GM12875 (cell line): Measurements from ENCODE around the gene EFCAB11.

Source experiments
- H3K4me3 ChIP-seq: one replicate; pipeline ENCODE4 v1.5.1; 2011; ENCODE audit warnings: low read depth, low read length, control low read depth
- CTCF ChIP-seq: IDR thresholded peaks from 2 replicates; pipeline ENCODE4 v1.5.1; 2011; ENCODE audit warnings: low read depth, mild to moderate bottlenecking, control low read depth, inconsistent platforms, low read length, moderate library complexity, borderline replicate concordance; ENCODE audit not compliant: insufficient read depth

Gene EFCAB11

GRCh38 chr14:89922031-89922907 is 32.3 kb downstream of the EFCAB11 start:
- H3K4me3 ChIP-seq = no peak overlapping the region
- TF ChIP-seq CTCF = no peak

DNA sequence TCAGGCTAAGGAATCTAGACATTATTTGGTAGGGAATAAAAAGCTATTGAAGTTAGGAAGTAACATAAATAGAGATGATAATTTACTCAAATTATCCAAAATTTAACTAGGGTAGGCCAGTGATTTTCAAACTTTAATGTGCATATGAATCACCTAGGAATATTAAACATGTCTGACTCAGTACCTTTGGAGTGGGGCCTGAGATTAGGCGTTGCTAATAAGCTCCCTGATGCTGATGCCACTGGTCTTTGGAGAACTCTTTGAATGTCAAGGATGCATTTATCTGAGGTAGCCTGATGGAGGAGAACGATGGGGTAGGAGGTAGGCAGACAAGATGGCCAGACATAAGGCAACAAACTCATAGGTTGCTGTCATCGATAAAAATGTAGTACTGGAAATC is 33.2 kb downstream of the EFCAB11 start:
- no peak for TF ChIP-seq CTCF
- H3K4me3 ChIP-seq = no peak overlapping the region

DNA sequence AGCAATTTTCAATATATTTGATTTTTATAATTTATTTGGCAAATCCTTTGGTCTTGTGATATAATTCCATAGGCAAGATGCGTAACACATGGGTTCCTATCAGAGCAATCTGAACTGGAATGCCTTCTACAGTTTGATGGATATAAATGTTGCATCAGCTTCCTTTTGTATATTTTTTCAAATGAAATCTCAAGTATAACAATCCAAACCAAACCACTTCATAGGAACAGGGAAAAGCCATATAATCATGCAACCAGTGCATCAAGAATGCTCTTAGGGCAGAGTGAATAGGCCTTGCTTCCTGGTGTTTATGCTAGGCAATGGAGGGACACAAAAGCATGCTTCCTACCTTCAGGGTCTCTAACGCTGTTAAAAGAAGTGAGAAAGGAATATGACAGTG is 34.5 kb downstream of the EFCAB11 start:
- H3K4me3 ChIP-seq = no peak overlapping the region

DNA sequence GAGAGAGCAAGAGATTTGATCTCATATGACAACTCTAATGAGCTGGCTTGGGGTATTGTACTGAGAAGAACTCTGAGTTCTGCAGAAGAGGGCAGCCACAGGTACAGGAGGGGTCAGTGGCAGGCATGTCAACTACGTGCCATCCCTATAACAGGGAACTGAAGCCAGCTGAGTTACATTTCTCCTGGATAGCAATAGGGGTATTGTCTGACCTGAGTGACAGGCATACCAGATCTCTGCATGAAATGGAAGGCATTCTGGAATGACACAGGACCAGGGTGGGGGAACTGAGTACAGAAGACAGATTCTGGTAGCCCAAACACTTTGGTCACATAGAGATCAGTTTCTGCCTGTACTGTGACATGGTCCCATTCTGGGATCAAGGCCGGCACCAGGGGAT is 35.8 kb downstream of the EFCAB11 start:
- no peak overlapping the region for H3K4me3 ChIP-seq
- no peak for TF ChIP-seq CTCF

More for the DNA sequence above, 34.5 kb downstream of the EFCAB11 start:
- no peak for TF ChIP-seq CTCF

DNA sequence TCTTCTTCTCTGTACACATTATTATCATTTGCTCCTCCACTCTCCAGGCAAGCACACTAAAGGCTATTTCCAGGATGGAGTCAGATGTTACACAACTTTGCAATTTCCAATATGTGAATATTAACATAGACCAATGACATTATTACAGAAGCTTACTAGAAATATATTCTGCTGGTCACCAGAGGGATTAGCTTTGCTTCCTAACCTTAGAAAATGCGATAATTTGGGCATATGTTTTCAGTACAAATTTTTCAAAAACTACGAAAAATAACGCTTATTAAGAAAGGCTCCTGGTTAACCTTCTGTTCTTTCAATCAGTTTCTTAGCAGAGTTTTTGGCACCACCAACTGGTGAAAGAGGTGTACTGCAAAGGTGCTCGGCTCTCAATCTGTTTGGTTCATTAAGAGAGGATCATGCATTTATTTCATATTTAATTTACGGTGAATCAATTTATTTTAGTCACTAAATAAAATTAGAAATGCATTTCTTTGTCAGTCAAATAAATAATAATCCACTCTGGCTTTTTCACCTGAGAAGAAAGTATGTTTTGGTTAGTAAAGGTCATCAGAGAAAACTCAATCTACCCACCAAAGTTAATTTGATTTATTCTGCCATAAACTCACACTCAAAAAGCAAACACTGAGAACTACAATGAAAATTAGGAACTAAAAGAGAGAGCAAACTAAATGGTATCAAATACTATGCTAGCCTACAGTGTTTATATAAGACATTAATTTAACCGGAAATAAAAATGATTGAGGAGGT is 39.2 kb downstream of the EFCAB11 start:
- peak; percentile 76 for TF ChIP-seq CTCF
- H3K4me3 ChIP-seq = no peak overlapping the region

- TF ChIP-seq CTCF = no peak
- no peak overlapping the region for H3K4me3 ChIP-seq
Measured at GRCh38 chr14:89912667-89913211, 41.8 kb downstream of the EFCAB11 start.

DNA sequence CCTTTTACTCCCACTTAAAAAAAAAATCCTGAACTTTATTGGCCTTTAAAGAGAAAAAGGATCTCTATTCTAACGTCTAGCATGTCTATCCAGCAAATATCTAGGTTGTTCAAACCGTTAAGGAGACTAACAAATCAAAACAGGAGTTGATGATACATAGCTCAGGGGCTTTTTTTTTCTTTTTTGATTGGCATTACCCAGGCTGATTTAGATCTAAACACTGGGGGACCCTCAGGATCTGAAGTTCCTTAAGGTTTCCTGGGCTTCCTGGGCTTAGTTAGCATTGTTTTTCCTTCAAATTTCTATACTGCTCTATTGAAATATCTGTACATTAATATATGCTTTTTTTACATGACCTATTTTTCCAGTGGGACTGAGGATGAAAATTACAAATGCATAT is 42.3 kb downstream of the EFCAB11 start:
- no peak for TF ChIP-seq CTCF
- no peak overlapping the region for H3K4me3 ChIP-seq
